Measurements from ENCODE around the gene SAMD8. TPM values are rescaled to one million over a fixed set of nuclear protein-coding genes. Genes with fewer than 3 reads are reported as not detected.
"Not testable (repeated sequence)": the region's sequence is repeated elsewhere in the genome, so short reads cannot be mapped to it uniquely, and the experiment has no call there.

The SAMD8 gene
- total RNA-seq, 1 donor from 2014 or later, result 17.7 TPM

GRCh38 chr10:75189266-75190096 lies 78.0 kb downstream of the SAMD8 start:
- Mint-ChIP-seq H3K4me3 (no peak overlapping the region), H3K27me3 (no peaks in the 10 kb centered on the region), H3K36me3 (ENCODE audit: low read depth) (peaks cover 8% of the 10 kb centered on the region), H3K9me3 (no peaks in the 10 kb centered on the region), H3K27ac (no peak overlapping the region), H3K4me1 (peaks cover 12% of the 10 kb centered on the region)
- intact Hi-C loops (cut with micrococcal nuclease), result loop anchor here (5.0 kb wide), 1 partner anchor 77 kb away; the partner anchor contains the start of gene SAMD8
- DNase-seq, result no peak

GRCh38 chr10:75191821-75192568 lies 80.5 kb downstream of the SAMD8 start:
- Mint-ChIP-seq H3K36me3 (ENCODE audit: low read depth) (peaks cover 14% of the 10 kb centered on the region), H3K9me3 (no peaks in the 10 kb centered on the region), H3K4me3 (no peak overlapping the region), H3K4me1 (peaks cover 7% of the 10 kb centered on the region), H3K27ac (no peak overlapping the region), H3K27me3 (no peaks in the 10 kb centered on the region)
- DNase-seq, result no peak
- intact Hi-C loops (cut with micrococcal nuclease), result no loop called here

GRCh38 chr10:75194625-75195024 lies 83.2 kb downstream of the SAMD8 start:
- H3K9me3 Mint-ChIP-seq; H3K4me3 Mint-ChIP-seq; intact Hi-C loops (cut with micrococcal nuclease); H3K27me3 Mint-ChIP-seq; DNase-seq; H3K27ac Mint-ChIP-seq; H3K4me1 Mint-ChIP-seq: not testable (repeated sequence)
- peaks cover 14% of the 10 kb centered on the region for H3K36me3 Mint-ChIP-seq (ENCODE audit: low read depth)

GRCh38 chr10:75195035-75195763 lies 83.7 kb downstream of the SAMD8 start:
- H3K27me3 Mint-ChIP-seq, result no peaks in the 10 kb centered on the region
- DNase-seq, result no peak
- intact Hi-C loops (cut with micrococcal nuclease), result no loop called here
- H3K4me3 Mint-ChIP-seq, result no peak overlapping the region
- no peak overlapping the region for H3K27ac Mint-ChIP-seq
- no peaks in the 10 kb centered on the region for H3K9me3 Mint-ChIP-seq
- peaks cover 2% of the 10 kb centered on the region for H3K4me1 Mint-ChIP-seq
- H3K36me3 Mint-ChIP-seq (ENCODE audit: low read depth), result peaks cover 14% of the 10 kb centered on the region

- intact Hi-C loops (cut with micrococcal nuclease), result no loop called here
These were observed 85.6 kb downstream of the SAMD8 start for GRCh38 chr10:75197066-75197465.

GRCh38 chr10:75197906-75198305 lies 86.5 kb downstream of the SAMD8 start:
- no peaks in the 10 kb centered on the region for H3K4me1 Mint-ChIP-seq
- intact Hi-C loops (cut with micrococcal nuclease), result no loop called here
- H3K27me3 Mint-ChIP-seq, result no peaks in the 10 kb centered on the region
- H3K27ac Mint-ChIP-seq, result no peak overlapping the region
- H3K4me3 Mint-ChIP-seq, result no peak overlapping the region
- DNase-seq, result no peak
- peaks cover 13% of the 10 kb centered on the region for H3K36me3 Mint-ChIP-seq (ENCODE audit: low read depth)
- no peaks in the 10 kb centered on the region for H3K9me3 Mint-ChIP-seq

More at GRCh38 chr10:75197066-75197465, 85.6 kb downstream of the SAMD8 start:
- H3K4me1 Mint-ChIP-seq, result no peaks in the 10 kb centered on the region
- no peak for DNase-seq
- H3K27me3 Mint-ChIP-seq, result no peaks in the 10 kb centered on the region
- H3K36me3 Mint-ChIP-seq (ENCODE audit: low read depth), result peaks cover 14% of the 10 kb centered on the region
- H3K9me3 Mint-ChIP-seq, result no peaks in the 10 kb centered on the region
- H3K27ac Mint-ChIP-seq, result no peak overlapping the region
- H3K4me3 Mint-ChIP-seq, result no peak overlapping the region

- H3K4me1 Mint-ChIP-seq; DNase-seq; intact Hi-C loops (cut with micrococcal nuclease); H3K9me3 Mint-ChIP-seq; H3K27ac Mint-ChIP-seq; H3K27me3 Mint-ChIP-seq; H3K36me3 Mint-ChIP-seq (ENCODE audit: low read depth); H3K4me3 Mint-ChIP-seq: not testable (repeated sequence)
These were observed 88.5 kb downstream of the SAMD8 start for GRCh38 chr10:75199949-75200348.

GRCh38 chr10:75201793-75202307 lies 90.4 kb downstream of the SAMD8 start:
- peaks cover 6% of the 10 kb centered on the region for H3K4me1 Mint-ChIP-seq
- no peak overlapping the region for H3K4me3 Mint-ChIP-seq
- intact Hi-C loops (cut with micrococcal nuclease), result no loop called here
- no peak for DNase-seq
- no peaks in the 10 kb centered on the region for H3K36me3 Mint-ChIP-seq (ENCODE audit: low read depth)
- H3K27me3 Mint-ChIP-seq, result no peaks in the 10 kb centered on the region
- no peak overlapping the region for H3K27ac Mint-ChIP-seq
- no peaks in the 10 kb centered on the region for H3K9me3 Mint-ChIP-seq

GRCh38 chr10:75202321-75203045 lies 91.0 kb downstream of the SAMD8 start:
- no peak overlapping the region for H3K4me3 Mint-ChIP-seq
- DNase-seq, result no peak
- H3K27me3 Mint-ChIP-seq, result no peaks in the 10 kb centered on the region
- intact Hi-C loops (cut with micrococcal nuclease), result no loop called here
- peaks cover 6% of the 10 kb centered on the region for H3K4me1 Mint-ChIP-seq
- no peak overlapping the region for H3K27ac Mint-ChIP-seq
- no peaks in the 10 kb centered on the region for H3K9me3 Mint-ChIP-seq
- H3K36me3 Mint-ChIP-seq (ENCODE audit: low read depth), result no peaks in the 10 kb centered on the region

- H3K27me3 Mint-ChIP-seq; intact Hi-C loops (cut with micrococcal nuclease); H3K27ac Mint-ChIP-seq; H3K4me1 Mint-ChIP-seq; H3K36me3 Mint-ChIP-seq (ENCODE audit: low read depth); DNase-seq; H3K9me3 Mint-ChIP-seq; H3K4me3 Mint-ChIP-seq: not testable (repeated sequence)
These were observed 91.7 kb downstream of the SAMD8 start for GRCh38 chr10:75203046-75203620.

GRCh38 chr10:75203724-75204123 lies 92.3 kb downstream of the SAMD8 start:
- no peaks in the 10 kb centered on the region for H3K9me3 Mint-ChIP-seq
- no peak for DNase-seq
- H3K4me1 Mint-ChIP-seq, result peaks cover 13% of the 10 kb centered on the region
- H3K27ac Mint-ChIP-seq, result no peak overlapping the region
- H3K36me3 Mint-ChIP-seq (ENCODE audit: low read depth), result no peaks in the 10 kb centered on the region
- no peaks in the 10 kb centered on the region for H3K27me3 Mint-ChIP-seq
- no peak overlapping the region for H3K4me3 Mint-ChIP-seq
- intact Hi-C loops (cut with micrococcal nuclease), result no loop called here

GRCh38 chr10:75205908-75206307 lies 94.5 kb downstream of the SAMD8 start:
- H3K4me1 Mint-ChIP-seq, result peaks cover 20% of the 10 kb centered on the region
- no peaks in the 10 kb centered on the region for H3K27me3 Mint-ChIP-seq
- intact Hi-C loops (cut with micrococcal nuclease), result no loop called here
- no peaks in the 10 kb centered on the region for H3K9me3 Mint-ChIP-seq
- H3K4me3 Mint-ChIP-seq, result no peak overlapping the region
- no peak for DNase-seq
- H3K36me3 Mint-ChIP-seq (ENCODE audit: low read depth), result no peaks in the 10 kb centered on the region
- H3K27ac Mint-ChIP-seq, result peak overlapping the region; percentile 6

- H3K27me3 Mint-ChIP-seq; DNase-seq; H3K4me3 Mint-ChIP-seq; H3K9me3 Mint-ChIP-seq; intact Hi-C loops (cut with micrococcal nuclease); H3K27ac Mint-ChIP-seq; H3K36me3 Mint-ChIP-seq (ENCODE audit: low read depth): not testable (repeated sequence)
- peaks cover 23% of the 10 kb centered on the region for H3K4me1 Mint-ChIP-seq
These were observed 95.2 kb downstream of the SAMD8 start for GRCh38 chr10:75206638-75207037.

Measured in activated CD4-positive, alpha-beta T cell treated with anti-CD3 and anti-CD28 coated beads, Interleukin-2, amount 10 ng/mL, durations not matched to agents 24 days and 14 days (primary cell).